ENCODE data around the gene NME7.

The NME7 gene

DNA sequence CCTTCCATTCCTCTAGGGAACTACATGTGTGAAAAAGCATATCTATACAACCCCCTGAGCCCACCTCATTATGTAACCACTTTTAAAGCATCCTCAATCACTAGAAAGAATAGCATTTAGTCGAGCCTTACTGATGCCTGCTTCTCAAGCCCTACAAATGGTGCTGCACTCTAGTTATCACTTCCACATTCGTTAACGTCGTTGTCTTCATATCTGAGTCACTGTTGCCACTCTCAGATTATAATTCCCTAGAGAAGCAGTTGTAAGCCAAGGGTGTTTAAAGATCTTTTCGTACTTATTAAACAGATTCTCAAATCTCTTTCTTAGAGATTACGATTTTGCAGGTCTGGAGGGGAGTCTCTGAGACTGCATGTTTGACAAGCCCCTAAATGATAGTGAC lies 244.6 kb downstream of the NME7 start (continued):
- TF ChIP-seq, protein P1, sequence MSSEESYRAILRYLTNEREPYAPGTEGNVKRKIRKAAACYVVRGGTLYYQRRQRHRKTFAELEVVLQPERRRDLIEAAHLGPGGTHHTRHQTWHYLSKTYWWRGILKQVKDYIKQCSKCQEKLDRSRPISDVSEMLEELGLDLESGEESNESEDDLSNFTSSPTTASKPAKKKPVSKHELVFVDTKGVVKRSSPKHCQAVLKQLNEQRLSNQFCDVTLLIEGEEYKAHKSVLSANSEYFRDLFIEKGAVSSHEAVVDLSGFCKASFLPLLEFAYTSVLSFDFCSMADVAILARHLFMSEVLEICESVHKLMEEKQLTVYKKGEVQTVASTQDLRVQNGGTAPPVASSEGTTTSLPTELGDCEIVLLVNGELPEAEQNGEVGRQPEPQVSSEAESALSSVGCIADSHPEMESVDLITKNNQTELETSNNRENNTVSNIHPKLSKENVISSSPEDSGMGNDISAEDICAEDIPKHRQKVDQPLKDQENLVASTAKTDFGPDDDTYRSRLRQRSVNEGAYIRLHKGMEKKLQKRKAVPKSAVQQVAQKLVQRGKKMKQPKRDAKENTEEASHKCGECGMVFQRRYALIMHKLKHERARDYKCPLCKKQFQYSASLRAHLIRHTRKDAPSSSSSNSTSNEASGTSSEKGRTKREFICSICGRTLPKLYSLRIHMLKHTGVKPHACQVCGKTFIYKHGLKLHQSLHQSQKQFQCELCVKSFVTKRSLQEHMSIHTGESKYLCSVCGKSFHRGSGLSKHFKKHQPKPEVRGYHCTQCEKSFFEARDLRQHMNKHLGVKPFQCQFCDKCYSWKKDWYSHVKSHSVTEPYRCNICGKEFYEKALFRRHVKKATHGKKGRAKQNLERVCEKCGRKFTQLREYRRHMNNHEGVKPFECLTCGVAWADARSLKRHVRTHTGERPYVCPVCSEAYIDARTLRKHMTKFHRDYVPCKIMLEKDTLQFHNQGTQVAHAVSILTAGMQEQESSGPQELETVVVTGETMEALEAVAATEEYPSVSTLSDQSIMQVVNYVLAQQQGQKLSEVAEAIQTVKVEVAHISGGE (tag by site-specific recombination; conservative IDR thresholded peaks at IDR 0.05; ENCODE audit: low read depth), result no peak
- TF ChIP-seq KLF10 (tag by site-specific recombination; IDR thresholded peaks at IDR 0.05), result no peak
- no peak for TF ChIP-seq GLI2 (tag by site-specific recombination; IDR thresholded peaks at IDR 0.05; ENCODE audit: borderline replicate concordance, low read depth)
- no peak for TF ChIP-seq ZNF157 (tag by site-specific recombination; IDR thresholded peaks at IDR 0.05)
- no peak for TF ChIP-seq ZNF311 (tag by site-specific recombination; IDR thresholded peaks at IDR 0.05; ENCODE audit: borderline replicate concordance)
- TF ChIP-seq ZBTB48 (tag by site-specific recombination; IDR thresholded peaks at IDR 0.05), result no peak
- TF ChIP-seq, protein P2, sequence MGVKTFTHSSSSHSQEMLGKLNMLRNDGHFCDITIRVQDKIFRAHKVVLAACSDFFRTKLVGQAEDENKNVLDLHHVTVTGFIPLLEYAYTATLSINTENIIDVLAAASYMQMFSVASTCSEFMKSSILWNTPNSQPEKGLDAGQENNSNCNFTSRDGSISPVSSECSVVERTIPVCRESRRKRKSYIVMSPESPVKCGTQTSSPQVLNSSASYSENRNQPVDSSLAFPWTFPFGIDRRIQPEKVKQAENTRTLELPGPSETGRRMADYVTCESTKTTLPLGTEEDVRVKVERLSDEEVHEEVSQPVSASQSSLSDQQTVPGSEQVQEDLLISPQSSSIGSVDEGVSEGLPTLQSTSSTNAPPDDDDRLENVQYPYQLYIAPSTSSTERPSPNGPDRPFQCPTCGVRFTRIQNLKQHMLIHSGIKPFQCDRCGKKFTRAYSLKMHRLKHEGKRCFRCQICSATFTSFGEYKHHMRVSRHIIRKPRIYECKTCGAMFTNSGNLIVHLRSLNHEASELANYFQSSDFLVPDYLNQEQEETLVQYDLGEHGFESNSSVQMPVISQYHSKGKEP (tag by site-specific recombination; IDR thresholded peaks at IDR 0.05), result no peak

DNA sequence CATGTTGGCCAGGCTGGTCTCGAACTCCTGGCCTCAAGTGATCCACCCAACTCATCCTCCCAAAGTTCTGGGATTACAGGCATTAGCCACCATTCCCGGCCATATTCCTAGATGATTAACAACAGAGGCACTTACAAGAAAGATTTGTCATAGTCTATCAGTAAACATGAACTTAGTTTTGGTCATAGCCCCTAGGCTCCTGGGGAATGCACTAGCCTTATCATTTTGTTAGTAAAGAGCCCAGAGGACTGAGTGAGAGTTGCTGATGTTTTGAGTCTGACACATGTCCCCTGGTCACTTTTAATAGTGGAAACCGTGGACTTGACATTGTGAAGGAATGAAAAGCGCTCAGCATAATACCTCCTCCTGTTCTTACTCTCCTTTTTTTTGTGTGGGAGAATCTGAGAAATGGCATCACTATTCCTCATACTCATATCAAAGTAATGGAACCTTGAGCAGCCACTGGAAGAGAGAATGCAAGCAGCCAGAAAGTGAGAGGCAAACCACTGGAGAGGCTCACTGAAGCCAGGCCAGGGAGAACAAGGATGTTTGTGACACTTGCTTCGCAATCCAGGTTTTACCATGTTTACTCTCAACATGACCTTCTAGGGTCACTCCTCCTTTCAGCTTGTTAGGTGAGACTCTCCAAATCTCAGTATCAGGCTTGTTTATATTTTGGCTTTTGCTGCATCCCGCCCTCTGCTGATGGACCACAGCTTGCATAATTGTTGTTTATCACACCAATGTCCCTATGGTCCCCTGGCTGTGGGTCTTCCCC lies 246.3 kb downstream of the NME7 start:
- H3K9me3 ChIP-seq (ENCODE audit: control insufficient read depth, insufficient read depth, low read depth, low read length), result no peaks in the 10 kb centered on the region
- no peak overlapping the region for H3K27ac ChIP-seq (ENCODE audit: extremely low read depth, low read depth, low read length)
- ChIA-PET POLR2A (no interaction called here), CTCF (no interaction called here)
- no peak overlapping the region for H3K4me3 ChIP-seq (ENCODE audit: low read depth, low read length)
- TF ChIP-seq ZNF670 (tag by site-specific recombination; IDR thresholded peaks at IDR 0.05; ENCODE audit: low read depth), result no peak
- TF ChIP-seq ZNF292 (tag by site-specific recombination; IDR thresholded peaks at IDR 0.05; ENCODE audit: borderline replicate concordance, low read depth), result no peak
- no peak for TF ChIP-seq ZNF366 (tag by site-specific recombination; conservative IDR thresholded peaks at IDR 0.05)
- no peak for TF ChIP-seq ZNF791 (tag by site-specific recombination; IDR thresholded peaks at IDR 0.05)
- no peak for TF ChIP-seq ZNF23 (tag by site-specific recombination; IDR thresholded peaks at IDR 0.05; ENCODE audit: borderline replicate concordance)
- no peak for TF ChIP-seq ZNF121 (tag by site-specific recombination; IDR thresholded peaks at IDR 0.05)
- TF ChIP-seq ZNF146 (tag by site-specific recombination; IDR thresholded peaks at IDR 0.05), result no peak
- no peak for TF ChIP-seq ZNF157 (tag by site-specific recombination; IDR thresholded peaks at IDR 0.05)
- TF ChIP-seq KLF10 (tag by site-specific recombination; IDR thresholded peaks at IDR 0.05), result no peak
- TF ChIP-seq ZBTB21 (tag by site-specific recombination; IDR thresholded peaks at IDR 0.05), result no peak
- TF ChIP-seq ZNF114 (tag by site-specific recombination; IDR thresholded peaks at IDR 0.05), result no peak
- no peak for TF ChIP-seq GLIS2 (tag by site-specific recombination; IDR thresholded peaks at IDR 0.05)
- no peak for TF ChIP-seq ZNF391 (tag by site-specific recombination; IDR thresholded peaks at IDR 0.05; ENCODE audit: borderline replicate concordance, low read depth)
- peaks cover 12% of the 10 kb centered on the region for H3K4me1 ChIP-seq (ENCODE audit: control insufficient read depth, insufficient read depth, low read length)
- H3K36me3 ChIP-seq (ENCODE audit: control insufficient read depth in 2 of 2, insufficient read depth in 1 of 2, low read length in 2 of 2), result peaks cover 15 to 46% of the 10 kb centered on the region in 2 experiments

DNA sequence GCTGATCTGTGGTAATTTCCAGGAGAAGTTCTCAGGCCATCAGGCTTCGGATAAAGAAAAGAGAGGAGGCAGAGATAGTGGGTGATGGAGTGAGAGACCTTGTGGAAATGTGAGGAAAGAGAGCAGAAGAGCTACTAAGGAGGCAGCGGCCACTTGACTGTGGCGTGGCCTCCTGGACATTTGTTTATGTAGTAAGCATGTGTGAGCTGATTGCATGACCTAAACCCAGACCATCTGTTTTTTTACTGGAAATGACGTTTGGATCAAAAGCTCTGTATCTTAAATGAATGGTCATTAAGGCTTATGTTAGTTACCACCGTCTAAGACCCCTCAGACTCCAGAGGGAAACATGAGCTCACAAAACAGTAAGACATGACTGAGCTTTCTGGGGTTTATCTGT lies 247.5 kb downstream of the NME7 start:
- TF ChIP-seq BCL11A (tag by site-specific recombination; IDR thresholded peaks at IDR 0.05; ENCODE audit: low read depth) (no peak), ZNF768 (tag by site-specific recombination; IDR thresholded peaks at IDR 0.05) (no peak), ZNF274 (IDR thresholded peaks at IDR 0.05; ENCODE audit: low read length) (no peak), ZNF274 (tag by site-specific recombination; IDR thresholded peaks at IDR 0.05; ENCODE audit: borderline replicate concordance) (no peak), ZNF561 (tag by site-specific recombination; IDR thresholded peaks at IDR 0.05; ENCODE audit: borderline replicate concordance) (no peak)
- peaks cover 5 to 39% of the 10 kb centered on the region in 2 experiments for H3K36me3 ChIP-seq (ENCODE audit: control insufficient read depth in 2 of 2, insufficient read depth in 1 of 2, low read length in 2 of 2)
- CTCF ChIA-PET, result interaction anchor here (0.6 to 1.1 kb wide), 3 partner anchors 9 to 517 kb away, joined by 3 to 4 read pairs (median 3); no protein-coding TSS in a partner anchor
- POLR2A ChIA-PET, result interaction anchor here (3.1 kb wide), 1 partner anchor 13 kb away, joined by 13 read pairs; the partner anchor contains the start of gene ATP1B1
- H3K9me3 ChIP-seq (ENCODE audit: control insufficient read depth, insufficient read depth, low read depth, low read length), result no peaks in the 10 kb centered on the region
- H3K4me3 ChIP-seq (ENCODE audit: low read depth, low read length), result no peak overlapping the region
- H3K27ac ChIP-seq (ENCODE audit: extremely low read depth, low read depth, low read length), result no peak overlapping the region
- H3K4me1 ChIP-seq (ENCODE audit: control insufficient read depth, insufficient read depth, low read length), result peaks cover 12% of the 10 kb centered on the region

All from HEK293 (cell line).